Suppressor macrophage treated with lipopolysaccharide for 4 hours (primary cell): ENCODE data around the gene GNGT1.

Experiments used
- DNase-seq: peaks from one replicate; pipeline ENCODE4 v3.0.0-alpha.2; 2020

Gene GNGT1

GRCh38 chr7:93906267-93906666 is at the start of gene GNGT1:
GNGT1 (plus strand) TSS chr7:93906567; CDS start chr7:93906747, 180 bp downstream.
- no peak for DNase-seq

DNA sequence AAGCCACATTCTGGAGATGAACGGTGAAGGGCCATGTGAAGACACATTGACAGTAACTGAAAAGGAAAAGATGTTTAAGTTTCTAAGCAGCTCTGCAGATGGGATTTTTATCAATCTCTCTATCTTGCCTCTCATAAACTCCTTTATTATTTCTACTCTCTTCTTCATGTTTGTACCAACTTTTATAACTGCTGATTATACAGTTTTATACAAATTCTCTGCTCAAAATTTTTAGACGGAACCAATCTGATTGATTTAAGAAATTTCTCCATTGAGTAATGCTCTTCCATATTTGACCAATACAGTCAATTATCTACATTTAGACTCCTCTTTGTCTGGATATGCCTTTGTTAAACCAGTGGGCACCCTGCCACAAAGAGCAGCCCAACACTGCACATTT is 47.5 kb upstream of the GNGT1 start:
- DNase-seq: no peak

GRCh38 chr7:93860261-93860660 is 46.1 kb upstream of the GNGT1 start:
- DNase-seq: no peak

DNA sequence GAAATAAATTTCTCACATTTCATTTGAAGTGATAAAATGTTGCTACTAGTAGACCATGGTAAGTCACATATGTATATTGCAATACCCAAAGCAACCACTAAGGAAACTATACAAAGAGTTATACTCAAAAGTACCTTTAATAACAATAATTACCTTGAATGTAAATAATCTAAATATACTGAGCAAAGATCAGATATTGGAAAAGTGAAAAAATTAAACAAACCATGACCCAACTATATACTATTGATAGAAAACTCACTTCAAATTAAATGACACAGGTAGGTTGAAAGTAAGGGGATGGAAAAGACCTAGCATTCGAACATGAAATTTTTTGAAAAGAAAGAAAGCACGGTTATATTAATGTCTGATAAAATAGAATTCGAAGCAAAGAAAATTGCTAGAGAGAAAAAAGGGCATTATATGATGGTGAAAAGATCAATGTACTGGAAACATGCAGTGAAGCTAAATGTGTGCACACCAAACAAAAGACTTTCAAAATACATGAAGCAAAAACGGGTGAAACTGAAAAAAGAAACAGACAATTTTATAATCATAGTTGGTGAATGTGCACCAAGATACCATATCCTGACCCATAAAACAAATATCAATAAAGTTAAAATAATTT is 44.9 kb upstream of the GNGT1 start:
- DNase-seq: no peak

DNA sequence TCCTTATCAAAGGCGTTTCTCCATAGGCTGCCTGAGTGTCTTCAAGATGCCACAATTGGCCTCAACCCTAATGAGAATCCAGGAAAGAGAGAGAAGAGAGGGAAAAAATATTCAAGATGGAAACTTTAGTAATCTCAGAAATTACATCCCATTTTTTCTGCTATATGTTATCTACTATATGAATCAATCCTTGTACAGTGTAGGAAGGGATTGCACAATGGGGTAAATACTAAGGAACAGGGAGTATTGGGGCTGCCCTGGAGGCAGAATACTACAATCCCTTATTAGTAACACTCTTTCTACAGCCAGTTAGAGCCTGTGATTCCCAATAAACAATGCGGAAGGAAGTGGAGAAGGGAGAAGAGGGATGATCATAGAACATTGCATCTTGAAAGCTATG is 43.7 kb upstream of the GNGT1 start:
- DNase-seq: no peak

DNA sequence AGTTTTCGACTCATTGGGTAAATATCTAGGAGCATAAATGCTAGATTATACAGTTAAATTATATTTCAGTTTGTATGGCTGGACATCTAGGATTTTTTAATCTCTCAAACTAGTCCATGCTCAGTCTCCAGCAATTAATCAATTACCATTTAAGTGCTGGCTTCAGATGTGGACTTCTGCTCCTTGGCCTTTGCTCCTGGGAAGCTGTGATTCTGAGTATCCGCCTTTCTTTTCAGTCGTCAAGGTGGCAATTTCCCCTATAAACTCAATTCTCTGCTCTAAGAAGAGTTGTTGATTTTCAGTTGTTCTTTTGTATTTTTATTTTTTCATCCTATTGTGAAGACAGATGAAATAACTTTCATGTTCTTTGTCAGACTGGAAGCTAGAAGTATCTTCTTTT is 39.5 kb upstream of the GNGT1 start:
- DNase-seq: no peak

GRCh38 chr7:93873998-93874574 is 32.3 kb upstream of the GNGT1 start:
- no peak for DNase-seq

GRCh38 chr7:93877742-93878141 is 28.6 kb upstream of the GNGT1 start:
- DNase-seq: no peak

GRCh38 chr7:93879356-93879755 is 27.0 kb upstream of the GNGT1 start:
- no peak for DNase-seq

DNA sequence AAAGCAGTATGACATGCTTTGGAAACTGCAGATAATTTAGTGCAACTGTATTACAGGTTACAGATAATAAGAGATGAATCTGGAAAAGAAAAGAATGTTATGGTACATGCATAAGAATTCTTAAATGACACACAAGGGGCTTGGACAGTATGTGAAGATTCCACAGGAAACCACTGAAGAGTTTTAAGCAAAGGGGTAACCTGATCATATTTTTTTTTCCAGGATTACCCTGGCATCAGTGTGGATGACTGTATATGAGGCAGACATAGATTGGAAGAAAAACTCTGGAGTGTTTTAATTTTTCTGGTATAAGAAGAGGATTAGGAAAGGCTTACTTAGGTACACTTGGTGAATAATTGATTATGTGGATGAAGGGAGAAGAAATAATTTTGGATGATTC is 23.9 kb upstream of the GNGT1 start:
- DNase-seq: no peak

GRCh38 chr7:93883078-93883916 is 23.1 kb upstream of the GNGT1 start:
- DNase-seq: no peak

DNA sequence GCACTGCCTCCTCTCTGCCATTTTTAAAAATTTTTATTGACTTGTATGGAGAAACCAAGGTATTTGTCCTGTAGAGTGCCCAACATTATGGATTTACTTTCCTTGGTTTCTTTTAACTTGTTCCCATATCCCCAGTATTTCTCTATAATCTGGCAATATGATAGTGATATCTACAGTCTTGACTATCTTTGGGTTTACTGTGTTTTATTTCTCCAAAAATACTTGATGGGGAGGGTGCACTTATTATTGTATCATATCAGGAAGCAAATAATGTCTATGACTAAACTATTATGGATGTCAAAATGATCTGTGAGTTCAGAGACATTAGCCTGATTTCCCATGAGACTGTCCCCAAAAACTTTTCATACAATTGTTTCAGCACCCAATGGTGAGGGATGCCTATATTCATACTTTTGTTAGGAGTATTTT is 22.4 kb upstream of the GNGT1 start:
- no peak for DNase-seq

GRCh38 chr7:93884541-93884940 is 21.8 kb upstream of the GNGT1 start:
- no peak for DNase-seq

GRCh38 chr7:93889261-93889660 is 17.1 kb upstream of the GNGT1 start:
- no peak for DNase-seq

GRCh38 chr7:93890041-93890463 is 16.3 kb upstream of the GNGT1 start:
- no peak for DNase-seq

GRCh38 chr7:93890464-93891068 is 15.8 kb upstream of the GNGT1 start, which contains the start of gene TFPI2:
TFPI2 (minus strand) TSS chr7:93890753; CDS start chr7:93890678, 75 bp downstream.
- no peak for DNase-seq

DNA sequence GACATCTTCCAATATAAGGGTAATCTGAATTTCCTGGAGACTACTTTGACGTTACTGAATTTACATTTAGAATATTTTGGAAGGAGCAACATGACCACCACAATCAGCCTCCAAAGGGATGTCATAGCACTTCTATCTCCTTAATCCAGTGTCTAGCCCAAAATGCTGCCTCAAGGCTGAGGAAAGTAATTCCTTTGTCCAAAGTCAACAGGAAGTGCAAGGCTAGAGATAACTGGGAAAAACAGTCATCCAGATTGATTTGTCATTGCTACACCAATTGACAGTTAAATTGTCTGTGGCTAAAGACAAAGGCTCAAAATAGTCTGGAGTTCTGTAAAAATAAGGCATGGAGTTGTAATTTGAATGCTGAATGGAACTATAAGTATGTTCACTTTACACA is 11.9 kb upstream of the GNGT1 start:
- no peak for DNase-seq

- no peak for DNase-seq
These were observed 11.3 kb upstream of the GNGT1 start for GRCh38 chr7:93894966-93895640.

DNA sequence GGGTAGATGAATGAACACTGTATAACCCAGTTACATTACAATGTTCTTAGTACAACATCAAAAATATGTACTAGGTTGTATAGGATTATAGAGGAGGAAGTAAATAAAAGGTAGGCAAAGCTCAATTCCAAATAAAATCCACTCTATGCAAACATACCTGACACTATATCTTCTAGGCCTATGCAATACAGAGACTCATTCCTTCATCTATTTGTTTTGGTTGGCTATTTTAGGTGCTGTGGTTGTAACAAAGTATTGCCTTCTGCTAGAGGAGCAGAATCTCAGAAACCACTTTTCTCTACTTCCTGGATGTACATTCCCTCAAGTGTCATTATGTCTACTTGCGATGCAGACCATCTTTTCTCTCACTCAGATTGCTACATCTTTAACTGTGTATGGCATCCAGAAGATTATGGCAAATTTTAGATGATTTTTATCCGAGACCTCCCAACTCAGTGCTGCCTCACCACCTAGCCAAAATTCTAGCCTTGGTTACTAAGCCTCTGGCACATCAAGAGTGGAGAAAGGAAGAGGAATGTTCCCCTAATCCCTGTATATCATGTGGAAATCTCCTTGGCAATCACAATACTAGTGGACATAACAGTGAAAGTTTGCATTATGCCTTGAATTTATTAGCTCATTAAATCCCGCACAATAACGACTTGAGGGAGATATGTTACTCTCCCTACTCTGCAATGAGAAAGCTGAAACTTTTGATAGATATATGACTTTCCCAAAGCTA is 10.3 kb upstream of the GNGT1 start:
- no peak for DNase-seq

DNA sequence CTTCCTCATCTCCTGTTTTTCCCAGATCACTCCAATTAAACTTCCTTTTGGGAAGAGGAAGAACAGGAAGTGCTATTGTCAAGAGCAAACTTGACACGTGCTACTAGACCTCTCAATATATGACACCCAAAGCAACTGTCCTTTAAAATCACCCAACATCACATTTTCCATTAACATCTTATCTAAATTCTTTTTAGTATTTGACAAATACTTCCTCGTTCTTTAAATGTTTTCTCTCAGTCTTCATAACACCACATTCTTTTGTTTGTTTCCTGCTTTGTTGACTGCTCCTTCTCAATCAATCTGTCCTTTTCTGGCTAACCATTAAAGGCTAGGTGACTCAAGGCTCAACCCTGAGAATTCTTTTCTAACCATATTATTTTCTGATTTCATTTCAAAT is 8.7 kb upstream of the GNGT1 start:
- no peak for DNase-seq

- peak; percentile 58 for DNase-seq
These were observed 3.5 kb upstream of the GNGT1 start for GRCh38 chr7:93902777-93903423.
